Measurements from ENCODE around the gene CCNDBP1.
A peak's percentile ranks its signal among the peaks of the same experiment; 100 is the strongest.

CCNDBP1 gene

GRCh38 chr15:43207024-43207423 is 21.8 kb downstream of the CCNDBP1 start:
- H3K27me3 ChIP-seq = no peaks in the 10 kb centered on the region
- peaks cover 13% of the 10 kb centered on the region for H3K4me1 ChIP-seq
- no peak overlapping the region for H3K4me2 ChIP-seq
- H4K20me1 ChIP-seq = no peaks in the 10 kb centered on the region
- no peak overlapping the region for H3K27ac ChIP-seq
- H3K9me3 ChIP-seq = no peaks in the 10 kb centered on the region
- no peak overlapping the region for H3K4me3 ChIP-seq
- TF ChIP-seq Cebpa-rat (IDR thresholded peaks at IDR 0.05) = no peak
- H3K9ac ChIP-seq = no peak overlapping the region
- no peaks in the 10 kb centered on the region for H3K36me3 ChIP-seq

- Histone ChIP-seq H3K27me3 (no peaks in the 10 kb centered on the region), H3K4me3 (no peak overlapping the region), H3K36me3 (no peaks in the 10 kb centered on the region), H3K4me1 (peaks cover 13% of the 10 kb centered on the region), H3K27ac (no peak overlapping the region), H3K9me3 (no peaks in the 10 kb centered on the region), H4K20me1 (no peaks in the 10 kb centered on the region), H3K9ac (no peak overlapping the region), H3K4me2 (peak overlapping the region; percentile 53)
- TF ChIP-seq Cebpa-rat (IDR thresholded peaks at IDR 0.05) = no peak
Measured at GRCh38 chr15:43208052-43209002, 23.1 kb downstream of the CCNDBP1 start.

DNA sequence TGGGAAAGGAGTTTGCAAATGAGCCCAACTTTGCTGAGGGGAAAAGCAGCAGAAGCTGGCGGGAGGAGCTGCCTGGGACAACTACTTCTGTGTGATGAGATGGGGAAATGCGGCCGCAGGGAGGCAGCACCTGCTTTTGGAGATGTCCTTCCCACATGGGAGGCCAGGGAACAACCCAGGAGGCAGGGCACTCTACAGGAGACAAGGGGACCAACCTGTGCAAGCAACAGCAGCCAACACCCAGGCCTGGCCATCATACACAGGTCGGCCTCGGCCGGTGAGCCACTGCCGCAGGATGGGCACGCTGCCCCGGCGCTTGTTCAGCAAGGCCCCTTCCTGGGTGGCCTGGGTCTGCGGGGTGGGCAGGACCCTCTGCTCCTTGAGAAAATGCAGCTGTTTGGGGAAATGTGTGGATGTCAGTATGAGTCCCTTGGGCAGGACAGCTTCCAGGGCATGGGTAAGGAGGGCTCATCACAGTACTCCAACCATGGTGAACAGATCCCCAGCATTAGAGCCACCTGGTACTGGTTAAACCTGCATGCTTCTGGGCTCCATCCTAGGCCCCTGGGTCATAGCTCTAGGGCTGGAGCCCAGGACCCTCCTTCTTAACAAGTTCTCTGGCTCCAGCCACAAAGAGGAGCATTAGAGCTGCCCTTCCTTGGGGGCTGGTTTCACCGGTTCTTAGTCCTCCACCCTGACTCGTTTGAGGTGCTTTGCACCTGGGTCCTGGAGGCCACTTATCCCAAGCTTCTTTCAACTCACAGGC is 24.0 kb downstream of the CCNDBP1 start:
- H3K9ac ChIP-seq = no peak overlapping the region
- no peaks in the 10 kb centered on the region for H3K27me3 ChIP-seq
- no peak overlapping the region for H3K27ac ChIP-seq
- peaks cover 13% of the 10 kb centered on the region for H3K4me1 ChIP-seq
- H3K4me2 ChIP-seq = no peak overlapping the region
- no peaks in the 10 kb centered on the region for H4K20me1 ChIP-seq
- no peaks in the 10 kb centered on the region for H3K9me3 ChIP-seq
- H3K36me3 ChIP-seq = no peaks in the 10 kb centered on the region
- TF ChIP-seq Cebpa-rat (IDR thresholded peaks at IDR 0.05) = no peak
- H3K4me3 ChIP-seq = no peak overlapping the region

DNA sequence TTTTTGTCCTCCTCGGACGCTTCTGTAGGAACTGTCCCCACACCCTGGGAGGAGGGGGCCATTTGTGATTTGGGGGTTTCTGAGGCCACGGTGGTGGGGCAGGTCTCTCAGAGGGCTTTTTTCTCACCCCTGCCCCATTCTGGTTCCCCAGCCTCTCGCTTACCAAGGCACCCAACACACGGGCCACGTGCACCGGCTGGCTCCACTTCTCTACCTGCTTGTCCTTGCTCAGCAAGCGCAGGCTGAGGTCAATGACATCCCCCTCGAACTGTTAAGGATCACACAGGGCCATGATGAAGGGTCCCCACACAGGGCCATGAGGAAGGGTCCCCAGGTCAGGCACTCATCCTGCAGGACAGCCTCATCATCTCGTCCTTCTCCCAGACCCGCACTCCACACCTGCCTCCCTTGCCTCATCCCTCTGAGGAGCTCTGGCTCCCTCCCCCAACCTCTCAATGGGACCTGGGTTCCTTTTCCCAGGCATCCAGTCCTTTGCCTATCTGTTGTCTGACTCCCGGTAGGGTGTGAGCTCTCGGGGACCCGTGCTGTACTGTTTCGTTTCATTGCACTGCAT is 25.1 kb downstream of the CCNDBP1 start:
- no peak for TF ChIP-seq Cebpa-rat (IDR thresholded peaks at IDR 0.05)
- no peaks in the 10 kb centered on the region for H3K36me3 ChIP-seq
- no peak overlapping the region for H3K9ac ChIP-seq
- H3K9me3 ChIP-seq = no peaks in the 10 kb centered on the region
- no peak overlapping the region for H3K27ac ChIP-seq
- H3K4me3 ChIP-seq = no peak overlapping the region
- H4K20me1 ChIP-seq = no peaks in the 10 kb centered on the region
- no peaks in the 10 kb centered on the region for H3K27me3 ChIP-seq
- H3K4me2 ChIP-seq = no peak overlapping the region
- H3K4me1 ChIP-seq = peaks cover 13% of the 10 kb centered on the region

DNA sequence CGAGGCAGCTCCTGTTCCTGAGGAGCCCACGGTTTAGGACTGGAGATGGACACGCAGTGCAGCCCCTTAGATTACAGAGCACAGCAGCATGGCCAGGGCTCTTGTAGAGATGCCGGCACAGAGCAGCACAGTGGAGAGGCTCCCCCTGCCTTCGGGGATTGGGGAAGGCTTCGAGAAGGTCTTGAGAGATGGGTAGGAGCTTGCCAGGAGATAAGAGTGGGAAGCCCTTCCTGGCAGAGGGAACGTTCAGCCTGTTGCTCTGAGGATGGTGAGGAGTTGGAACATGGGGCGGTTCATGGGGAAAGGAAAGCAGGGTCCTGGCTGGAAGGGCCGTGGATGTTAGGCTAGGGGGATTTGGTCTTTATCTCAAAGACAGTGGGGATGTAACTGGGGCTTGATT is 25.6 kb downstream of the CCNDBP1 start:
- Histone ChIP-seq H3K4me2 (no peak overlapping the region), H3K4me1 (peaks cover 13% of the 10 kb centered on the region), H3K36me3 (no peaks in the 10 kb centered on the region), H3K9ac (no peak overlapping the region), H3K9me3 (no peaks in the 10 kb centered on the region), H3K27ac (no peak overlapping the region), H3K4me3 (no peak overlapping the region), H4K20me1 (no peaks in the 10 kb centered on the region), H3K27me3 (no peaks in the 10 kb centered on the region)
- no peak for TF ChIP-seq Cebpa-rat (IDR thresholded peaks at IDR 0.05)

DNA sequence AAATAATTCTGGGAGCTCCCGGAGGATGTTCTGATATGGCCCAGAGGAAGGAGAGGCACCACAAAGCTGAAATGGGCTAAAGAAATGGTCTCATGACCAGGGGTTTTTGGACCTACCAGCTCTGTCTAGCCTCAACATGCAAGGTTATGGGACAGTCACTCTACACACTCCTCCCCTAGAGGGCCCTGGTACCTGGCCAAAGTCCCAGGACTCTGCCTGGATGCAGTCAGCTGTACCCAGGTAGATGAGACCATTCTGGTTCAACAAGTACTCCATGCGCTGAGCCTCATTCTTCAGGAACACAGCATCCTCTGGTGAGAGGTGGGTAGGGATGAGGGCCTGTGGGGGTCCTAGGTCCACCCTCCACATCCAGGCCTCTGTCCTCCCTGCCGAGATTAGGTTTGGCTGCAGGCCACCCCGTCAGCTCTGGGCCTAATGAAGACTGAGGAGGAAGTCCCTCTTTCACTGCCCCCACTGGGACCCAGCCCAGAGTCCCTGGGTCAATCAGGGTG is 26.1 kb downstream of the CCNDBP1 start:
- no peak for TF ChIP-seq Cebpa-rat (IDR thresholded peaks at IDR 0.05)
- no peaks in the 10 kb centered on the region for H3K9me3 ChIP-seq
- no peak overlapping the region for H3K4me2 ChIP-seq
- H3K4me1 ChIP-seq = peaks cover 13% of the 10 kb centered on the region
- H3K27ac ChIP-seq = no peak overlapping the region
- H3K36me3 ChIP-seq = no peaks in the 10 kb centered on the region
- H4K20me1 ChIP-seq = no peaks in the 10 kb centered on the region
- no peak overlapping the region for H3K9ac ChIP-seq
- H3K27me3 ChIP-seq = no peaks in the 10 kb centered on the region
- H3K4me3 ChIP-seq = no peak overlapping the region

GRCh38 chr15:43212299-43212698 is 27.1 kb downstream of the CCNDBP1 start:
- TF ChIP-seq Cebpa-rat (IDR thresholded peaks at IDR 0.05) = no peak
- no peak overlapping the region for H3K9ac ChIP-seq
- peaks cover 3% of the 10 kb centered on the region; the same call in 1 of the 2 replicates for H3K9me3 ChIP-seq
- no peaks in the 10 kb centered on the region for H3K36me3 ChIP-seq
- no peak overlapping the region for H3K4me3 ChIP-seq
- H3K4me1 ChIP-seq = peaks cover 13% of the 10 kb centered on the region
- H3K27me3 ChIP-seq = no peaks in the 10 kb centered on the region
- H3K27ac ChIP-seq = no peak overlapping the region
- no peak overlapping the region for H3K4me2 ChIP-seq
- no peaks in the 10 kb centered on the region for H4K20me1 ChIP-seq

GRCh38 chr15:43212951-43213350 is 27.7 kb downstream of the CCNDBP1 start:
- H3K4me3 ChIP-seq = no peak overlapping the region
- no peaks in the 10 kb centered on the region for H3K27me3 ChIP-seq
- peaks cover 9% of the 10 kb centered on the region for H3K4me1 ChIP-seq
- no peak overlapping the region for H3K4me2 ChIP-seq
- no peaks in the 10 kb centered on the region for H4K20me1 ChIP-seq
- H3K27ac ChIP-seq = no peak overlapping the region
- no peak for TF ChIP-seq Cebpa-rat (IDR thresholded peaks at IDR 0.05)
- H3K9ac ChIP-seq = no peak overlapping the region
- H3K9me3 ChIP-seq = peaks cover 3% of the 10 kb centered on the region; the same call in 1 of the 2 replicates
- no peaks in the 10 kb centered on the region for H3K36me3 ChIP-seq

DNA sequence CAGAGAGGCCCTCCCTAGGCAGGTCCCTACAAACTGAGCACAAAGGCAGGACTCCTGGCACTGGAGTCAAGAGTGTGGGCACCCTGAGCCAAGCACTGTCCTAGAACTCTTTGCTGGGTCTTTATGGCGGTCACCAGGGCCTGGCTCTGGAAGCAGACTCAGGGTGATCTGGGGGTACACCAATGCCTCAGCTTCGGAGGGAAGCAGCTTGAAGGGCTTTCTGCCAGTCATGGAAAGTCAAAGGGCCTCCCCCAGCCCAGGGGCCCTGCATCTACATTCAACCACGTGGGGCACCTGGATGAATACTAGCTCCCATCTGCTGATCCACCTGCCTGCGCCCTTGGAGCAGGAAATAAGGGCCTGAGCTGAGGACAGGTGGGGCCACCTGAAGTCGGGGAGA is 28.3 kb downstream of the CCNDBP1 start:
- Histone ChIP-seq H3K4me2 (no peak overlapping the region), H4K20me1 (no peaks in the 10 kb centered on the region), H3K9me3 (peaks cover 3% of the 10 kb centered on the region; the same call in 1 of the 2 replicates), H3K9ac (no peak overlapping the region), H3K36me3 (no peaks in the 10 kb centered on the region), H3K4me1 (peaks cover 3% of the 10 kb centered on the region; the same call in 1 of the 2 replicates), H3K4me3 (no peak overlapping the region), H3K27me3 (no peaks in the 10 kb centered on the region), H3K27ac (no peak overlapping the region)
- TF ChIP-seq Cebpa-rat (IDR thresholded peaks at IDR 0.05) = no peak
